DMS 273 (cell line): ENCODE results near the gene OPTC.
A peak's percentile ranks its signal among the peaks of the same experiment; 100 is the strongest.
"Not testable (repeated sequence)": the region's sequence is repeated elsewhere in the genome, so short reads cannot be mapped to it uniquely, and the experiment has no call there.

ENCODE experiments used
- DNase-seq: peaks from one replicate; lab custom pipeline; 2025; ENCODE audit not compliant: unreplicated experiment; lab: John Stamatoyannopoulos, UW

The OPTC gene

DNA sequence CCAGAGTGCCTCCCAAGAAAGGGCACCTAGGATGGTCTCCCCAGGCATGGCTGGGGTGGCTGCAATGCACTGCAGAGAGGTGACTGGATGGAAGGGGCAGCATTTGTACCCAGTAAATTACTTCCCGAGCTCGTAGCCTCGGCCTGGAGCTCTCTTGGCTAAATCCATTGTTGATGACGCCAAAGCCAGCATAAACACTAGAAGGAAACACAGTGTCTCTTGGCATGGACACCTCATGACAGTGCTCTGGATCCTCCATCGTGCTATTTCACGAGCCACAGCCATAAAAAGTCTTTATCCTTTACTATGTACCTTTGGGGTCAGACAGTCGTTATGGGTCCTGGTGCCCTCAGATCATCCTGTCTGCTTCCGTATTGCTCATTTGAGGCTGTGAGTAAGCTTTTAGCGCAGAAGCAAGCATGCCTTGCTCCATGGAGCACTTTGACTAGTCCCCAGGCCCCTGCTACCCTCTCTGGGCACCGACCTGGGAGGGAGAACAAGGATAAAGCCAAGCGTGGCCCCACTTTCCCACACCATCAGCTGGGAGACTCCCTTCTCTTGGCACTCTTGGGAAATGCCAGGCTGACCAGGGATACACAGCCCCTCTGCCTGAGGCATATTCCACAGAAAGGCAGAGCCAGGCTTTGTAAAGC lies 28.7 kb upstream of the OPTC start:
- DNase-seq: no peak

DNA sequence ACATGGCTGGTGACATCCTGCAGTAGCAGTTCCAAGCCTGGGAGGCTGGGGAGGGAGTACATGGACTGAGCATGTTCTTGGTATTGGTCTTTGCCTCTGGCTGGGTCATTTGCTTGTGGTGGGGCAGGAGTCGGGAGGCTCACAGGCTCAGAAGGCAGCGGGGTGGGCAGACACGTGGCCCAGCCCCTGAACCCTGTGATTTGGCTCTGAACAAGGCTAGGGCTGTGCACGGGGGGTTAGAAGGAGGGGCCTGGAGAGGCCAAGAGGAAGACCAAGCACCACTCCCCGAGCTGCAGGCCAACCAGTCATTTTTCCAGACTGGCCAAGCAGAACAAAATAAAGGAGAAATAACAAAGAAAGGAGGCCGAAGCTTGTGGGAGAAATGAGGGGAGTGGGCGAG lies 28.0 kb upstream of the OPTC start:
- DNase-seq: no peak

DNA sequence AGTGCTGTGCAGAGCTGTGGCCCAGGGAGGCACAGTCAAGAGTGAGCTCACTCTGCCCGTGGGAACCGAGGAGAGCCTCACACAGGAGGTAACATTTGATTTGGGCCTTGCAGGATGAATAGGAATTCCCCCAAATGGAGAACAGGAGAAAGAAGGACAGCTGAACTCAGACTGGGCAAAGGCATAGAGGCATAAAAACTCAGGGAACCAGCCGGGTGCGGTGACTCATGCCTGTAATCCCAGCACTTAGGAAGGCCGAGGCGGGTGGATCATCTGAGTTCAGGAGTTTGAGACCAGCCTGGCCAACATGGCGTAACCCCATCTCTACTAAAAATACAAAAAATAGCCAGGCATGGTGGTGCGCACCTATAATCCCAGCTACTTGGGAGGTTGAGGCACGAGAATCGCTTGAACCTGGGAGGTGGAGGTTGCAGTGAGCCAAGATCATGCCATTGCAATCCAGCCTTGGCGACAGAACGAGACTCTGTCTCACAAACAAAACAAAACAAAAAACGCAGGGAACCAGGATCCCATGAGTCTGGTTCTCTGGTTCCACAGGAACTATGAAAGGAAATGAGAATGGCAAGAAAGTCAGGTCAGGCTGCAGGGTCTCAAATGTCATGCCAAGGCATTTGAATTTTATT lies 26.9 kb upstream of the OPTC start:
- DNase-seq: not testable (repeated sequence)

DNA sequence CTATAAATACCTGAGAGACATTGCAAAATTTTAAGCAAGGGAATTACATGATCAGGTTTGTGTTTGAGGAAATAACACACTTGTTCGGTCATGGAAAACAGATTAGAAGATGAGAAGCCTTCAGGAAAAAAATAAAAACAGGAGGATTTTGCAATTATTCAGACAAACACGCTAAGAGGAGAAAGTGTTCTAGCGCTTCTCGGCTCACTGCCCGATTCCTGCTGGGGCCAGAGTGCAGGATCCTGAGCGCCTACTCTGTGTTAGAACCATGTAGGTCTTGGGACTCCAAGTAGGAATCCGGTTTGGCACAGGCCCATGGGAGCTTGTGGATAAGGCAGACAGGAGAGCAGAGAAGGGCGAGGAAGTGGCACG lies 26.4 kb upstream of the OPTC start:
- no peak for DNase-seq

DNA sequence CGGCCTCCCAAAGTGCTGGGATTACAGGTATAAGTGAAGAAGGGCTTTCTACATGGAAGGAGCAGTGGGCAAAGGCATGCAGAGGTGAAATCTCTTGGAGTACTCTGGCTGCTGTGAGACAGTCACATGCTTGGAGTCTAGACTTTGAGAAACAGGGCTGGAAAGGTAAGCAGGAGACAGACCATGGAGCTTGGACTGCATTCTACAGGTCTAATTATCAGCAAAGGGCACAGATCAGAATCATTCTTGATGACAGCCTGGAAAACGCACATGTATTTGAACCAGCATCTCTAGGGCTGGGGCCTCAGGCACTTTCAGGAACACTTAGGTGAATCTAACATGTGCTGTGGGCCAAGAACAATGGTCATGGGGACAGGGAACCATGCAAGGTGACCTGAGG lies 25.6 kb upstream of the OPTC start:
- DNase-seq: no peak

DNA sequence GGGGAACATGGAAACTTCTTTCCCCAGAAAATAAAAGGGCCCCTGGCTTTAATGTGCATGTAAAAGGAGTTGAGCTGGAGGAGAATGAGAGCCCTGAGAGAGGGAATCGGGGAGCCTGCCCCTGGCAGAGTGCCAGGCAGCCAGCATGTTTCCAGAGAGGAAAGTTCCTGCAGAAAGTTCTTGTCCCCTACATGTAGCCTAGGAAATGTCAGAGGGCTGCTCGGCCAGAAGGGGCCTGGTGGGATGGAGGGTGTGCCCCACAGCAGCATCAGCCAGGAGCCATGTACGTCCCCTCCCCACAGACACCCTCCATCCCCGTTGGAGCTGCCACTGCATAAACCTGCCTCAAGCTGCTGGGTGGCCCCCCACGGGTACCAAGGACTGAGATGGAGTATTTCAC lies 23.7 kb upstream of the OPTC start:
- no peak for DNase-seq

DNA sequence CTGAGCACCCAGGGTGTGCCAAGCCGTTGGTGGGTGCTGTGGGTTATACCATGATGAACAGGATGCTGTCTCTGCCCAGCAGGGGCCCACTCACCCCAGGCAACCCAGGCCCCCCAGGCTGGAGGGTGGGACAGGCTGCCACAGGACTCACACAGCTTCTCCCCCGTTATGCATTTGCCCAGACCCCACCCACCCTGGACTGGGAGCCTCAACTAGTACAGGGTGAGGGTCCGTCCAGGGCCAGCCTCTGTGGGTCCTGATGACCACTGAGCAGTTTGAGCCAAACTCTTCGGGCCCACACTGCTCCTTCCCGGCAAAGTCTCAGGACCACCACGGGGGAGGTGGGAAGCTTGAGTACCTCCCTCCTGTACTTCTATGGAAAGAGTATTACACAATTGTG lies 22.1 kb upstream of the OPTC start:
- DNase-seq: no peak

DNA sequence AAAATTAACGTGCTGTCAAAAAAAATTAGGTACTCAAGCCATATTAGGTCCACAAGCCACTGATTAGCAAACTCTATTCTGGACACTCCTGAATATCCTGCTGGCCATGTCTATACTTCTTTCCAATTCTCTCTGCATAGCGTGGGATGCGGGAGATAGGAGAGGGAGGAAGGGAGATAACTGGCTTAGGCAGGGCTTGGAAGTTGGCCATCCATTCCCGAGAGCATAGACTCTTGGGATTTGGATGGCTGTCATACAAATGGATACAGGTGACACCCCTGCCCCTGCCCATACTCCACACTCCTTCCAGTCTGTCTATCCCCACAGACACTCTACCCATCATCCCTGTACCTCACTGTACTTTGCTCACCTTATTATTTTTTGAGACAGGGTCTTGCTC lies 20.7 kb upstream of the OPTC start:
- DNase-seq: no peak

DNA sequence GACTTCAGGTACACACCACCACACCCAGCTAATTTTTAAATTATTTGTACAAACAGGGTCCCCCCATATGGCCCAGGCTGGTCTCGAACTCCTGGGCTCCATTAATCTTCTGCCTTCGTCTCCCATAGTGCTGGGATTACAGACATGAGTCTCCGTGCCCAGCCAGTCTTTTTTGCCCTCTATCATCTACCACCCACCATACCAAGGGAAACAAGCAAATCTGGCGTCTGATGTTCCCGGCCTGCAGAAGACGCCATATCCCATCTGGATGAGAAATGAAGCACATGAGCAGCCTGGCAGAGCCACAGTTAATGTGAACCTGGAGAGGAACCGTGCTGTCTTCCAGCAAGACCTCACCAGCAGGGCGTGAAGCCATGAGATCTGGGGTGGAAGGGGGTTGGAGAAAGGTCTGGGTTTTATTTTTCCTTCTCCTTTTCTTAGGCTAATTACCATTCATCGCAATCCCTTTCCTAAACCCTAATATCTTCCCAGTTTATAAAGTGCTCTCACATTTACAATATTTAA lies 20.1 kb upstream of the OPTC start:
- peak; percentile 37 for DNase-seq

DNA sequence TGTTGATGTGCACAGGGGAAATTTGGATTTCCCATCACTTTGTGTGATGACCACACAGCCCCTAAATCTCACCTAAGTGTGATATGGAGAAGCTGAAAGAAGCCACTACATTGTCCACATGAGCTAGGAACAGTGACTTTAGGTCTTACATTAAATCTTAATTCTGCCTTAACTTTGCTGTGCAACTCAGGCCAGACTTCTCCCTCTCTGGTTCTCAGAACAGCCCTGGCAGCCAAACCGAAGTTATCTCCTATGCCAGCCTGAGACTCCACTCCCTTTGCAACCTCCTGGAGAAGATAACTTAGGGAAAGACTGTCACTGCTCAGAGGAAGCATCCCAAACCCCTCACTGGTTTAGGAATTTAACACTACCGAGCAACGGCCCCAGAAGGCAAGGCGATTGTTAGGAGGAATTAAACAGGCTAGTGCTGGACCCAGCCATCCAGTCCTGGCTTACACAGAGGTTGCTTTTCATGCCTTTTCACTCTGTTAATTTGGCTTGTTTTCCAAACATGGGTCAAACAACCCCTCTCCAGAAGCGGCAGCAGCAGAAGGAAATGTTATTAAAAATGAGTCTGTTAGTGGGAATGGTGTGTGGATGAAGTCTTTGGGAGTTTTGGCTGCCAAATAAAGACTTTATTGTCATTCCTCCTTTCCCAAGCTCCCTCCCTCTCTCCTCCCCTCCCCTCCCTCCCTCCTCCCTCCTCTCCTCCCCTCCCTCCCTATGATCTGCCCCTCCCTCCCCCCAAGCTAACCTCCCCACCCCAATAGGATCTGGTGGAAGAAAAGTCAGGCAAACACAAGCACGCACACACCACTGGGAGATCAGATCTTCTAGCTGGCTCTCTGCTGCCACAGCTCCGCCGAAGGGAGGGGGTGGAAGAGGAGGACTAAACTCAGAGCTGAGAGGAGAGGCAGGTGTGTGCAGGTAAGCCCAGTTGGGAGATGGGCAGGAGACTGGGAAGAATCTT lies 18.7 kb upstream of the OPTC start, which contains the start of gene PRELP:
Gene PRELP (plus strand): TSS at position 795 of the 970 bp plus-strand sequence. CDS start 7,379 bp downstream, outside the sequence.
- DNase-seq: peak; percentile 73

DNA sequence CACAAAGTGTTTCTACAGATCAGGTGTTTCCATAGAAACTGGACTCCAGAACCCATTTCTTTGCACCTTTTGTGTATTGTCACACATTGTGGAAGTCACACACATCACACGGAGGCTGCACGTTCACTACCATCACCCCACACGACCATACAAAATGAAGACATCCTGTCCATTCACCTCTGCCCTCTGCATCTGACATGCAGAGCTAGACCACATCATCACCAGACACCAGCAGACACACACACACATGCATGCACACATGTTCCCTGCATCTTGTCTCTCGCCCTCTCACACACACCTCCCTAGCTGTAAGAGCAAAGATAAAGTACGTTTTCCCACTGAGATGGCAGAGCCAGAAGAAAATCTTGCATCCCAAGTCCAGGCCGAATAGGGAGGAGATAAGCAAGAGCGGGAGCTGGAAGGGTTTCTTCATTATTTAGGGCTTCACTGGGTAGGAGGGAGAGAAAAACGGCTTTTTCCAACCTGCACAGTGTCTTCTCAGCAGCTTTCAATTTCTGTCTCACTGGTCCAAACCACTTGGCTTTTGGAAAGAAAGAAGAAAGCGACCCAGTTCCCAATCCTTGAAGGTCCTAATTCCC lies 17.6 kb upstream of the OPTC start:
- no peak for DNase-seq

DNA sequence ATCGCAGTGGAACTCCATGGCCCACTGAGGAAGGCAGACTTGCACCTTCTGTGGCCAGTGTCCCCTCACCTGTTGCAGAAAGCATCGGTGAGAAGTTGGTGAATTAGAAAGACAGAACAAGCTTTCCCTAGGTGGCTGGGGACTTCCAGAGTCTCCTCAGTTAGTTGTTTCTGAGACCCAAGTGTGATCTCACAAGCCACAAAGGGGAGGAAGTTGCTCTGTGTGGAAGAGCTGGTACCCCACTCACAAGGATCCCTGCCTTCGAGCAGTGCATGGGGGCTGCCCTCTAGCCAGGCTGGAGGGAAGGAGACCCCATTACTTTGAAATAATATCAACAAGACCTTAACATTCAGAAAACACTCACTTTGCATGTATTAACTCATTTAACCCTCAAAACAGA lies 16.2 kb upstream of the OPTC start:
- no peak for DNase-seq

DNA sequence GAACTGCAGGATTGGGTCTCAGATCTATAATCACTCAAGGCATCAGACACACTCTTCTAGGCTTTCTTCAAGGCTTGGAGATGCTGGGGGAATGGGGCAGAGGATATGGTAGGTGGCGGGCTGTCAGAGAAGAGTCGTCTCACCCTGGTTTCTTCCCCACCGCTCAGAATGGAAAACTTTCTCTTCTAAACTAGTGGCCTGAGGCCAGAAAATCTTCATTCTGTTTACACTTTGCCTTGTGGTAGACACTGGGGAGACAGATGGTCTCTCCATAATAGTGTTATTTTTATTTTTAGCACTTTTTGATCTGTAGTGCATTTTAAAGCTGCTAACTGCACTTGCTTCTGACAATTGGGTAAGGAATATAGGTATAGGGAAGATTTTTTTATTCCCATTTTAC lies 15.7 kb upstream of the OPTC start:
- DNase-seq: peak; percentile 66

DNA sequence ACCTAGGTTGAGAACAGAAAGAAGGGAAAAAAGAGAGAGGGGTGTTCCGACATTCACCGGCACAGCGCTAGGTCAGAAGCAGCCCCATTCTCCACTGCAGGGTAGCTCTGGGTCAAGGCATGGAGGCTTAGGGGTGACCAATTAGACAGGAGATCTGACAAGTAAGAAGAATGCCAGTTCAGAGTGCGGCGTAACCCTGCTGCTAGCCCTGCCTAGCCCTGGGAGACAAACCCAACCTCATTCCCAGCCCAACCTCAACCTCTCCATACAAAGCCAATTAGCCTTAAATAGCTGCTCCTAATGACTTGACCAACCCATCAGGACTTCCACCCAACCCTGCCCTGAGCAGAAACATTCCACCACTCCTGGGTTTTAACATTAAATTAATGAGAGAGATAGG lies 15.0 kb upstream of the OPTC start:
- DNase-seq: no peak

DNA sequence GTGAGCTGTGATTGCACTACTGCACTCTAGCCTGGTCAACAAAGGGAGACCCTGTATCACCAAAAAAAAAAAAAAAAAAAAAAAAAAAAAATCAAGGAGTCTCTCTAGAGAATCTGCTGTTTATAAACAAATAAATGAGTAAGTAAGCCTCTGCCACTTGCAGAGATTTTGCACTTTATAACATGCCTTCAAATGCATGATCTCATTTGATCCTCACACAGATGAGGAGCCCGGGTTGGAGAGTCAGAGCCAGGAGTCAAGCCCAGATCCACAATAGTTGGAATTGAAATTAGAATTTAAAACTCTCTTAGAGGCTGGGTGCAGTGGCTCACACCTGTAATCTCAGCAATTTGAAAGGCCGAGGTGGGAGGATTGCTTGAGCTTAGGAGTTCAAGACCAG lies 14.3 kb upstream of the OPTC start:
- DNase-seq: no peak

DNA sequence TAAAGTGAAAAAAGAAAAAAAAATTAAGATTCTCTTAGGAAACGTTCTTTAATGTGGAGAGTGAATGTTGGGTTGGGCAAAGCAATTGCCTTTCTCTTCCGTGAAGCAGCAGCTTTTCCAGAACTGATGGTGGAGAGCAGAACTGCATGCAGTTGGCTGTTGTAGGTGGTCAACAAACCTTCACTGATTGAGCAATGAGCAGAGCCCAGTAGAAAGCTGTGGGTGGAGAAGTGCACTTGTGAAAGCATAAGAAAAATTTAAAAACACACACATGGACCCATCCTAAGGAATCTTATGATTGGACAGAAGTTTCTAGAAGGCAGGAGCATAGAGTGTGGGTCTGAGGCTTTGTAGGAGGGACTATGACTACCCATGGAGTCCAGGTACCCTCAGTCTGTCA lies 13.9 kb upstream of the OPTC start:
- DNase-seq: peak; percentile 28

DNA sequence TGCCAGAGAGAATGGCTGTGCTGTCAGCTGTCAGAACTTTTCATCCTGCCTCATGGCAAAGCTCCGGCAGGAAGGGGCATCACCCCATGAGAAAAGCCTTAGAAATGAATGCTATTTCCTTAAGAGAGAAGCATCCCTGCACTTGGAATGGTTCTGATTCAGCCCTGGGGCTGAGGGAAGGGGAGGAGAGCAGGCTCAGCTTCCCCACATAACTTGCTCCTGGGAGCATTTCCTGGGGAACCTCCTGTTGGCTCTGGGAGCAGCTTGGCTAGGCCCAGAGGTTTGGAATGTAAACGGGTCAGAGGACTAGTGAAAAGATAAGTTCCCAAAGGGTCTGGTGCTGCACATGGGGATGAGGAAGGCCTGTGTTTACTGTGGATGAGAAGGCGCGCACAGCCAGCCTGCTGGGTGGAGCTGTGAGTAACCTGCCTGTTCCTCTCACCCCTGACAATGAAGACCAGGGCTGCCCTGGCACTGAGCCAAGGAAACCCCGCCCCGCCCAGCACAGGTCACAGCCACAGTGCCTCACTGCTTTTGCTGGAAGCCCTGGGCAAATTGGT lies 13.3 kb upstream of the OPTC start:
- peak; percentile 86 for DNase-seq

DNA sequence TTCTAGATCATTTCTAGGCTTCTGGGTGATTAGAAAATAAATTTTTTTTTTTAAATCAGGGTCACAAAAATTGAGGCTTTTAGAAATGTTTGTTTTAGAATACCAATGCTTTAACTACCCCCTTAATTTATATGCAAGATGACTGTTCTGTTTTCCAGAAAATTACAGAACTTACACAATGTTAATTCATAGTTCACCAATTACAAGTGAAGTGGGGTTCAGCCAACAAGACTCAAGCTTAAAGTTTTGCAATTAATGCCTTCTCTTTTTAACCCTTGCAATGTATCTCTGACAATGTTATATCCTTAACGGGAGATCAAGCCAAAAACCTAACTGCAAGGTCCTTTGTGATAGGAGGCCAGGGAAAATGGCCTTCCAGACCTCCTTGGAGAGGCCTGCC lies 12.8 kb upstream of the OPTC start:
- no peak for DNase-seq

DNA sequence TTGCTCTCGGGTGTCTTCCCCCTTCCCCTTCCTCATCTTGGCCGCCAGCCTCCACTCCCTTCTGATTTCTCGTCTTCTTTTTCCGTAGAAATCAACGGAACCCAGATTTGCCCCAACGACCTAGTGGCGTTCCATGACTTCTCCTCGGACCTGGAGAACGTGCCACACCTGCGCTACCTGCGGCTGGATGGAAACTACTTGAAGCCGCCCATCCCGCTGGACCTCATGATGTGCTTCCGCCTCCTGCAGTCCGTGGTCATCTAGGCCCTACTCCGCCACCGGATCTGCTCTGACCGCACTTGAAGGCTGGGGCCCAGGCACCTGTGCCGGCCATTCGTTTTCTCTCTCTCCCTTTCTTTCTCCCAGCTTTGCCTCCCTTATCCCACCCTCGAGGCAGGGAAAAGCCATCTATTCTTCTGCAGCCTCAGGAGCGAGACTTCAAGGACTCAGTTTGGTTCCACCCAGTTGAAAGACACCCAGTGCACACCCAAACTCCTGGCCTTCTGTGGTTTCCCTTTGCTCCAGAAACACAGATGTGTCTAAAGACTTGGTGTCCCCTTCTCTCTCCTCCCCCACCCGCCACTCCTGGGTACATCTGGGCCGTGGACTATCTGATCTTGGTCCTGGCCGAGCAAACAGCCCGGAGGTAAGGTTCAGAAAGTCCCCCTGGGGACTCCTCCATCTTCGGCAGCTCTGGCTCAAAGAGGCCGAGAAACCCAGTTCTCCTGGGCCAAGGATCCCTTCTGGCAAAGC lies 7.2 kb upstream of the OPTC start:
- no peak for DNase-seq

DNA sequence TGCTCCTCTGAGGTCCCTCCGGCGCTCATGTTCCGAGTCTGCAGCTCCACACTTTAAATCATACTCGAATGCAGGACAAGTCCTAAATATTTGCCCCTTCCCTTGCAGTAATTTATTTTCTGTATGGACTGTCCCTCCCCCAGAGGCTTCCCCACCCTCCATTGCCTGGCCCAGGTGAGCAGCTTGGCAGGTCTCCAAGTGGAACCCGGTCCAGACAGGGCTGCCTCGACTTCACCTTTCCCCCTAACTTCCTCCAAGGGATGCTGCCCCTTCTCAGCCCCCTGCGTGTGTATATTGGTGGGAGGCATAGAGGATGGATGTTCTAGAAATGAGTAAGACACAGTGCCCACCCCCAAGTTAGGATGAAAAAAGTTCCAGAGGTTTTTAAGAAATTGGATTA lies 5.4 kb upstream of the OPTC start:
- no peak for DNase-seq
